ENCODE results near the gene MTG2.

DNA sequence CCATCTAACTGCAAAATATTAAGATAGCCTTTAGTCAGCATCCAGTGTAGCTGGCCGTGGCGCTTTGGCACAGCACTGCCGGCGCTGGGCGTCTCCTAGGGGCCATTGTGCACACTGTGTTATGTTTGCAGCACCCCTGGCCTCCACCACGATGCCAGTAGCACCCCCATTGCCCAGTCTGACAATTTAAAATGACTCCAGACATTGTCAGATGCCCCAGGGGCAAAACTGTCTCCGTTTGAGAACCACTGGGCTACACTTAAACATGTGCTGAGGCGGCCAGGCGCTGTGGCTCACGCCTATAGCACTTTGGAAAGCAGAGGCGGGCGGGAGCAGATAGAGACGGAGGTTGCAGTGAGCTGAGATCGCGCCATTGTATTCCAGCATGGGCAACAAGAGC, 6.0 kb upstream of the MTG2 start:
- TF ChIP-seq, protein P1, sequence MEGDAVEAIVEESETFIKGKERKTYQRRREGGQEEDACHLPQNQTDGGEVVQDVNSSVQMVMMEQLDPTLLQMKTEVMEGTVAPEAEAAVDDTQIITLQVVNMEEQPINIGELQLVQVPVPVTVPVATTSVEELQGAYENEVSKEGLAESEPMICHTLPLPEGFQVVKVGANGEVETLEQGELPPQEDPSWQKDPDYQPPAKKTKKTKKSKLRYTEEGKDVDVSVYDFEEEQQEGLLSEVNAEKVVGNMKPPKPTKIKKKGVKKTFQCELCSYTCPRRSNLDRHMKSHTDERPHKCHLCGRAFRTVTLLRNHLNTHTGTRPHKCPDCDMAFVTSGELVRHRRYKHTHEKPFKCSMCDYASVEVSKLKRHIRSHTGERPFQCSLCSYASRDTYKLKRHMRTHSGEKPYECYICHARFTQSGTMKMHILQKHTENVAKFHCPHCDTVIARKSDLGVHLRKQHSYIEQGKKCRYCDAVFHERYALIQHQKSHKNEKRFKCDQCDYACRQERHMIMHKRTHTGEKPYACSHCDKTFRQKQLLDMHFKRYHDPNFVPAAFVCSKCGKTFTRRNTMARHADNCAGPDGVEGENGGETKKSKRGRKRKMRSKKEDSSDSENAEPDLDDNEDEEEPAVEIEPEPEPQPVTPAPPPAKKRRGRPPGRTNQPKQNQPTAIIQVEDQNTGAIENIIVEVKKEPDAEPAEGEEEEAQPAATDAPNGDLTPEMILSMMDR (IDR thresholded peaks at IDR 0.05) = no peak
- TF ChIP-seq POLR2A (IDR thresholded peaks at IDR 0.05) = no peak
